Endothelial cell of umbilical vein (primary cell): Measurements from ENCODE around the gene SPPL3. TPM values are rescaled to one million over a fixed set of nuclear protein-coding genes. Genes with fewer than 3 reads are reported as not detected.
"Not testable (repeated sequence)": the region's sequence is repeated elsewhere in the genome, so short reads cannot be mapped to it uniquely, and the experiment has no call there.

Experiments used
- BruUV-seq: library from RNA; stranded (reverse); fragments of 400-500 nt; replicated peaks from 2 replicates; lab custom pipeline; 2021; lab: Mats Ljungman, UMichigan
- CTCF ChIA-PET: fragments of 300-600, 350-600 bp; sonication (Branson Sonifier 250); formaldehyde crosslinking; loops from one replicate; lab custom pipeline; 2021; ENCODE audit warnings: antibody characterized with exemption, inconsistent platforms; lab: Charles Lee
- POLR2A ChIA-PET: fragments of 300-600, 350-600 bp; sonication (Branson Sonifier 250); formaldehyde crosslinking; loops from one replicate; lab custom pipeline; 2021; ENCODE audit warnings: antibody characterized with exemption, inconsistent platforms; lab: Charles Lee
- DNase-seq: peaks from one replicate; pipeline ENCODE4 v3.0.0-alpha.2; 2011; ENCODE audit warnings: low read depth, low spot score
- FAIRE-seq: peaks from 2 replicates; lab custom pipeline; 2011; peaks lifted over from hg19 to GRCh38; lab: Jason Lieb, UNC
- H2AFZ ChIP-seq: 2 replicates; pipeline ENCODE4 v1.6.0; 2012; ENCODE audit warnings: low read depth, low read length, control low read depth, inconsistent platforms
- H3K27ac ChIP-seq: 2 replicates; pipeline ENCODE4 v1.5.1; 2011; ENCODE audit warnings: low read depth, mild to moderate bottlenecking, control low read depth, low read length, moderate library complexity; ENCODE audit not compliant: insufficient read depth
- H3K27me3 ChIP-seq, 2 experiments: 2 replicates each; pipeline versions ENCODE4 v1.6.0 to v1.6.1; 2011; ENCODE audit warnings: low read length in 2 of 2, mixed read lengths in 1 of 2; ENCODE audit not compliant: control insufficient read depth in 2 of 2, insufficient read depth in 2 of 2
- H3K36me3 ChIP-seq, 2 experiments: 2 replicates in 1 of 2; 3 replicates in 1 of 2; pipeline ENCODE4 v1.5.1; 2011; ENCODE audit warnings: low read length in 2 of 2, mild to moderate bottlenecking in 1 of 2, moderate library complexity in 1 of 2; ENCODE audit not compliant: control insufficient read depth in 2 of 2, insufficient read depth in 2 of 2; ENCODE audit errors: extremely low read depth in 1 of 2
- H3K4me1 ChIP-seq: 3 replicates; pipeline ENCODE4 v1.5.1; 2011; ENCODE audit warnings: mild to moderate bottlenecking, low read length; ENCODE audit not compliant: control insufficient read depth, insufficient read depth; ENCODE audit errors: extremely low read depth
- H3K4me2 ChIP-seq: 2 replicates; pipeline ENCODE4 v1.6.1; 2011; ENCODE audit warnings: low read length, control low read depth, mixed read lengths; ENCODE audit not compliant: insufficient read depth
- H3K4me3 ChIP-seq, 3 experiments: fragments of 200-600 bp in 1 of 3; sonication (generic), shearing (Covaris generic) in 1 of 3; replicated peaks in 1 of 3; 2 replicates each; pipeline ENCODE4 v1.5.1; 2011 to 2016; ENCODE audit warnings: control low read depth in 3 of 3, low read length in 3 of 3, mild to moderate bottlenecking in 2 of 3, inconsistent platforms in 1 of 3, low read depth in 1 of 3, moderate library complexity in 1 of 3; ENCODE audit not compliant: insufficient read depth in 1 of 3
- H3K79me2 ChIP-seq: 2 replicates; pipeline ENCODE4 v1.6.0; 2012; ENCODE audit warnings: low read length, inconsistent platforms; ENCODE audit not compliant: control insufficient read depth, insufficient read depth
- H3K9ac ChIP-seq: replicated peaks from 2 replicates; pipeline ENCODE3; 2011; ENCODE audit warnings: low read length, control low read depth; ENCODE audit not compliant: insufficient read depth; ENCODE audit errors: extremely low read depth
- H3K9me1 ChIP-seq: replicated peaks from 3 replicates; pipeline ENCODE4 v1.6.0; 2011; ENCODE audit warnings: mild to moderate bottlenecking, low read length; ENCODE audit not compliant: control insufficient read depth, insufficient read depth; ENCODE audit errors: extremely low read depth
- H3K9me3 ChIP-seq: replicated peaks from 2 replicates; pipeline ENCODE4 v1.5.1; 2012; ENCODE audit warnings: low read length, inconsistent platforms; ENCODE audit not compliant: control insufficient read depth, insufficient read depth
- H4K20me1 ChIP-seq: replicated peaks from 2 replicates; pipeline ENCODE3; 2011; ENCODE audit warnings: mild to moderate bottlenecking, low read length; ENCODE audit not compliant: control insufficient read depth, insufficient read depth; ENCODE audit errors: extremely low read depth
- EZH2 ChIP-seq: IDR thresholded peaks from 2 replicates; pipeline ENCODE4 v1.6.1; 2012; ENCODE audit warnings: borderline replicate concordance, low read depth, mild to moderate bottlenecking, moderate library complexity, low read length, inconsistent platforms; ENCODE audit not compliant: severe bottlenecking
- FOS ChIP-seq: IDR thresholded peaks from 2 replicates; pipeline ENCODE4 v1.6.1; 2011; ENCODE audit warnings: mild to moderate bottlenecking, low read length, moderate library complexity, borderline replicate concordance; ENCODE audit not compliant: insufficient read depth
- GATA2 ChIP-seq: IDR thresholded peaks from 2 replicates; pipeline ENCODE4 v1.7.0; 2011; ENCODE audit warnings: low read depth, mild to moderate bottlenecking, moderate library complexity, mixed read lengths, low read length; ENCODE audit not compliant: insufficient read length, insufficient read depth
- MYC ChIP-seq: IDR thresholded peaks from one replicate; pipeline ENCODE4 v1.6.1; 2011; ENCODE audit warnings: mild to moderate bottlenecking, low read depth, low read length
- POLR2A ChIP-seq: IDR thresholded peaks from 2 replicates; pipeline ENCODE4 v1.6.1; 2012; ENCODE audit warnings: low read depth, mild to moderate bottlenecking, control low read depth, low read length
- dilution Hi-C: fragments of 300-500 bp; cut with MboI; formaldehyde crosslinking; loops from one replicate; pipeline ENCODE4 v1.15.0; 2019; ENCODE audit warnings: low sequenced_read_pairs; ENCODE audit not compliant: extremely low pct_ligation_motif_present
- intact Hi-C: fragments of 100-400 bp; cut with micrococcal nuclease; formaldehyde crosslinking; loops from one replicate; pipeline ENCODE4 v1.10.0; 2022
- polyA plus RNA-seq, 4 experiments: library from polyadenylated mRNA; depleted of rRNA in 3 of 4; stranded (reverse) in 3 of 4; unstranded in 1 of 4; fragments of >200 nt; gene quantifications; 2 replicates each; pipeline versions ENCODE4 v1.2.1 to v1.2.3, GENCODE V29; 2011 to 2012; ENCODE audit warnings: missing spikeins in 1 of 4
- total RNA-seq: library from RNA; stranded (reverse); gene quantifications from 2 replicates; pipeline ENCODE4 v1.2.3, GENCODE V29; 2021
- TF ChIP-seq, protein P1 (sequence below), 2 donors: IDR thresholded peaks; 1 replicate in 1 of 2; 2 replicates in 1 of 2; pipeline ENCODE4 v1.5.1; 2011; ENCODE audit warnings: low read length in 2 of 2, mild to moderate bottlenecking in 2 of 2, moderate library complexity in 2 of 2, control low read depth in 1 of 2, inconsistent platforms in 1 of 2, low read depth in 1 of 2; ENCODE audit not compliant: insufficient read depth in 1 of 2; ENCODE audit errors: extremely low read depth in 1 of 2
- TF ChIP-seq, protein P2 (sequence below): IDR thresholded peaks from 2 replicates; pipeline ENCODE4 v1.6.1; 2011; ENCODE audit not compliant: insufficient read depth, insufficient read length

Gene SPPL3
- total and polyA plus RNA-seq, 2 donors (not counting 3 experiments of a cell fraction or from before 2014, with no cell fraction given) = 30.6 to 53.0 TPM

DNA sequence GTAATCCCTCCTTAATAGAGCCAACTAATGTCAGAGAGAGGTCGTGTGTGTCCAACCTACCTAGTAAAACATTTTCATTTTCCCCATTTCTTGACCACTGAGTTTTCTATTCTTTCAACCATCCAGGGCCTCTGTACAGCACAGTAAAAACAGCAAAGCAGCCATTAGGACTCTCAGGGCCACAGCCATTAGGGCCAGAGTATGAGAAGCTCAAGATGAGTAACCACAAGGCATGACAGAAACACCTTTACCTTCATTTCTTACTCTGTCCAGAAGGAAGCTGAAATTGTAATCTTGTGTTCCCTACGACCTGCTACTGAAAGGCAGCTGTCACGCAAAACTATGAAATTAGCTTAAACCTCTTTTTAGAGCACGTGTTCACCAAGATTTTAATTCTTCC, 2.3 kb downstream of the SPPL3 start:
- POLR2A ChIA-PET = interaction anchor here (0.7 kb wide), 1 partner anchor 520 kb away, joined by 9 read pairs; no protein-coding TSS in a partner anchor
- peaks cover 6% of the 10 kb centered on the region for H4K20me1 ChIP-seq
- no peak overlapping the region for H3K9ac ChIP-seq
- peaks cover 11% of the 10 kb centered on the region for H3K4me1 ChIP-seq
- no peaks in the 10 kb centered on the region for H3K9me3 ChIP-seq
- H3K27me3 ChIP-seq = no peaks in the 10 kb centered on the region
- TSS peak; percentile 11 for BruUV-seq
- FAIRE-seq (no peak), DNase-seq (no peak)
- dilution Hi-C loops = no loop called here
- no peak overlapping the region for H3K4me3 ChIP-seq
- peaks cover 57% of the 10 kb centered on the region for H3K79me2 ChIP-seq
- H3K9me1 ChIP-seq = no peaks in the 10 kb centered on the region
- CTCF ChIA-PET = interaction anchor here (1.2 to 1.9 kb wide), 4 partner anchors 11 to 104 kb away, joined by 3 to 5 read pairs (median 4); no protein-coding TSS in a partner anchor
- peaks cover 0 to 2% of the 10 kb centered on the region in 2 experiments for H3K36me3 ChIP-seq
- no peak overlapping the region for H2AFZ ChIP-seq
- intact Hi-C loops = no loop called here
- no peak overlapping the region for H3K27ac ChIP-seq
- TF ChIP-seq GATA2 (no peak), MYC (no peak), POLR2A (no peak), FOS (no peak), EZH2 (no peak)
- TF ChIP-seq, protein P1, sequence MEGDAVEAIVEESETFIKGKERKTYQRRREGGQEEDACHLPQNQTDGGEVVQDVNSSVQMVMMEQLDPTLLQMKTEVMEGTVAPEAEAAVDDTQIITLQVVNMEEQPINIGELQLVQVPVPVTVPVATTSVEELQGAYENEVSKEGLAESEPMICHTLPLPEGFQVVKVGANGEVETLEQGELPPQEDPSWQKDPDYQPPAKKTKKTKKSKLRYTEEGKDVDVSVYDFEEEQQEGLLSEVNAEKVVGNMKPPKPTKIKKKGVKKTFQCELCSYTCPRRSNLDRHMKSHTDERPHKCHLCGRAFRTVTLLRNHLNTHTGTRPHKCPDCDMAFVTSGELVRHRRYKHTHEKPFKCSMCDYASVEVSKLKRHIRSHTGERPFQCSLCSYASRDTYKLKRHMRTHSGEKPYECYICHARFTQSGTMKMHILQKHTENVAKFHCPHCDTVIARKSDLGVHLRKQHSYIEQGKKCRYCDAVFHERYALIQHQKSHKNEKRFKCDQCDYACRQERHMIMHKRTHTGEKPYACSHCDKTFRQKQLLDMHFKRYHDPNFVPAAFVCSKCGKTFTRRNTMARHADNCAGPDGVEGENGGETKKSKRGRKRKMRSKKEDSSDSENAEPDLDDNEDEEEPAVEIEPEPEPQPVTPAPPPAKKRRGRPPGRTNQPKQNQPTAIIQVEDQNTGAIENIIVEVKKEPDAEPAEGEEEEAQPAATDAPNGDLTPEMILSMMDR (IDR thresholded peaks at IDR 0.05; ENCODE audit: extremely low read depth in 1 of 2, insufficient read depth in 1 of 2, low read depth in 1 of 2, low read length in 2 of 2) = no peak
- TF ChIP-seq, protein P2, sequence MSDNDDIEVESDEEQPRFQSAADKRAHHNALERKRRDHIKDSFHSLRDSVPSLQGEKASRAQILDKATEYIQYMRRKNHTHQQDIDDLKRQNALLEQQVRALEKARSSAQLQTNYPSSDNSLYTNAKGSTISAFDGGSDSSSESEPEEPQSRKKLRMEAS = no peak
- H3K4me2 ChIP-seq = no peak overlapping the region

DNA sequence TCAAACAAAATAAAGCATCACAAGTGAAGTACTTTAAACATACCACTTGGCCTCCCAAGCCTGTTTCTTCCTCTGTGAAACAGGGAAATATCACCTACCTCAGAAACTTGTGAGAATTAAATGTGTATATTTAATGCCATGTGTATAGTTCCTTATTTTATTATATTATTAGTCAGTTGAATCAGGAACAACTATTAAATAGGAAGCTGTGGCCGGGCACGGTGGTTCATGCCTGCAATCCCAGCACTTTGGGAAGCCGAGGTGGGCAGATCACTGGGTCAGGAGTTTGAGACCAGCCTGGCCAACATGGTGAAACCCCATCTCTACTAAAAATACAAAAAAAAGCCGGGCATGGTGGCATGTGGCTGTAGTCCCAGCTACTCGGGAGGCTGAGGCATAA, 3.1 kb downstream of the SPPL3 start:
- H3K27ac ChIP-seq, intact Hi-C loops, BruUV-seq, dilution Hi-C loops, H3K9me3 ChIP-seq, H3K9ac ChIP-seq, H3K27me3 ChIP-seq, H3K4me3 ChIP-seq, FAIRE-seq, H2AFZ ChIP-seq, H4K20me1 ChIP-seq, DNase-seq, H3K4me2 ChIP-seq, H3K36me3 ChIP-seq, POLR2A ChIA-PET, H3K9me1 ChIP-seq, CTCF ChIA-PET: not testable (repeated sequence)
- Histone ChIP-seq H3K79me2 (peaks cover 63% of the 10 kb centered on the region), H3K4me1 (peaks cover 11% of the 10 kb centered on the region)
